CD4-positive, alpha-beta T cell (primary cell): ENCODE measurements around the gene CTDSP1. TPM values are rescaled to one million over a fixed set of nuclear protein-coding genes. Genes with fewer than 3 reads are reported as not detected.

Experiments
- ATAC-seq: fragments of 200-7000 bp; cut with Tn5 transposase; one replicate; pipeline ENCODE4 v1.10.0; 2022; ENCODE audit warnings: mild to moderate bottlenecking; ENCODE audit not compliant: poor library complexity
- CTCF ChIA-PET: fragments of 350-600 bp; sonication (Branson Sonifier 250); formaldehyde crosslinking; loops from one replicate; lab custom pipeline; 2021; ENCODE audit warnings: antibody characterized with exemption, inconsistent platforms; lab: Charles Lee
- POLR2A ChIA-PET: fragments of 350-600 bp; sonication (Branson Sonifier 250); formaldehyde crosslinking; loops from one replicate; lab custom pipeline; 2021; ENCODE audit warnings: antibody characterized with exemption, inconsistent platforms; lab: Charles Lee
- DNase-seq, 14 experiments: peaks; one replicate each; pipeline ENCODE4 v3.0.0-alpha.2; 2013 to 2020; ENCODE audit warnings: mixed read lengths in 2 of 14
- H3K27ac ChIP-seq, 2 donors: one replicate each; pipeline versions ENCODE4 v1.5.1 to v1.7.0; 2013; ENCODE audit warnings: low read length in 2 of 2, low read depth in 1 of 2, mild to moderate bottlenecking in 1 of 2
- H3K27me3 ChIP-seq, 2 experiments: 1 replicate in 1 of 2; 2 replicates in 1 of 2; pipeline versions ENCODE4 v1.6.1 to v1.7.0; 2013; ENCODE audit warnings: low read length in 2 of 2, control low read depth in 1 of 2, mild to moderate bottlenecking in 1 of 2, moderate library complexity in 1 of 2; ENCODE audit not compliant: insufficient read depth in 2 of 2, control insufficient read depth in 1 of 2
- H3K36me3 ChIP-seq: one replicate; pipeline ENCODE4 v1.6.1; 2013; ENCODE audit warnings: low read length, control low read depth; ENCODE audit not compliant: insufficient read depth
- H3K4me1 ChIP-seq: one replicate; pipeline ENCODE4 v1.6.1; 2013; ENCODE audit warnings: low read length, control low read depth; ENCODE audit not compliant: insufficient read depth
- H3K4me3 ChIP-seq: one replicate; pipeline ENCODE4 v1.5.1; 2013; ENCODE audit warnings: mild to moderate bottlenecking, low read length, moderate library complexity
- H3K9me3 ChIP-seq, 2 experiments: 1 replicate in 1 of 2; 2 replicates in 1 of 2; pipeline versions ENCODE4 v1.6.1 to v1.7.0; 2013; ENCODE audit warnings: low read length in 2 of 2, mild to moderate bottlenecking in 2 of 2, control low read depth in 1 of 2, moderate library complexity in 1 of 2; ENCODE audit not compliant: control insufficient read depth in 1 of 2, insufficient read depth in 1 of 2
- H3K27ac Mint-ChIP-seq: one replicate; pipeline ENCODE4 v1.8.0; 2020; ENCODE audit warnings: mixed read lengths
- H3K27me3 Mint-ChIP-seq: one replicate; pipeline ENCODE4 v1.8.0; 2021; ENCODE audit warnings: mixed read lengths
- H3K36me3 Mint-ChIP-seq: one replicate; pipeline ENCODE4 v1.8.0; 2021; ENCODE audit warnings: low read depth, mixed read lengths
- H3K4me1 Mint-ChIP-seq: one replicate; pipeline ENCODE4 v1.8.0; 2021; ENCODE audit warnings: low read depth, mixed read lengths
- H3K4me3 Mint-ChIP-seq: one replicate; pipeline ENCODE4 v1.8.0; 2020; ENCODE audit warnings: mild to moderate bottlenecking, mixed read lengths
- H3K9me3 Mint-ChIP-seq: one replicate; pipeline ENCODE4 v1.8.0; 2020; ENCODE audit warnings: mixed read lengths
- CTCF ChIP-seq: fragments of 200-600 bp; IDR thresholded peaks from one replicate; pipeline ENCODE4 v1.8.0; 2022; ENCODE audit warnings: antibody characterized with exemption, mild to moderate bottlenecking
- intact Hi-C, 2 experiments: fragments of 100-400 bp; cut with DNase I in 1 of 2; cut with micrococcal nuclease in 1 of 2; formaldehyde crosslinking; loops; one replicate each; pipeline versions ENCODE4 v1.15.1 to v1.9.0; 2023 to 2025; cut with DNase I, micrococcal nuclease
- total RNA-seq, 174 experiments: library from RNA in 2 of 174; stranded (reverse) in 2 of 174; gene quantifications; one replicate each; pipeline ENCODE4 v1.2.3 and lab custom pipeline; 2021 to 2026

The CTDSP1 gene
- total RNA-seq, 2 experiments from 2014 or later = 70.5 to 76.8 TPM

- Histone ChIP-seq H3K4me1 (peaks cover 85% of the 10 kb centered on the region), H3K4me3 (peak overlapping the region; percentile 86), H3K36me3 (peaks cover 39% of the 10 kb centered on the region), H3K9me3 (no peaks in the 10 kb centered on the region), H3K27me3 (no peaks in the 10 kb centered on the region), H3K27ac (peak overlapping the region in 1 of 2 donors; percentile 44)
- ChIA-PET CTCF (interaction anchor here (1.1 kb wide), 1 partner anchor 131 kb away, joined by 4 read pairs; the partner anchor contains the start of genes AAMP and PNKD), POLR2A (interaction anchor here (0.8 to 3.8 kb wide), 6 partner anchors 34 to 167 kb away, joined by 3 to 20 read pairs (median 6); partner anchors contain the start of genes AAMP, PNKD and USP37)
- intact Hi-C loops = loop anchor here in 1 of 2 experiments (2.0 to 10.0 kb wide), 2 partner anchors 248 to 774 kb away; partner anchors contain the start of genes CNPPD1, RETREG2 and SLC23A3
- DNase-seq (peak in 3 of 14 experiments; percentile 15 to 43 (median 20)), ATAC-seq (no peak)
- H3K4me3 Mint-ChIP-seq = peak overlapping the region; percentile 85
- H3K9me3 Mint-ChIP-seq = no peaks in the 10 kb centered on the region
- peaks cover 70% of the 10 kb centered on the region for H3K36me3 Mint-ChIP-seq
- H3K4me1 Mint-ChIP-seq = peaks cover 58% of the 10 kb centered on the region
- no peak for TF ChIP-seq CTCF
- no peaks in the 10 kb centered on the region for H3K27me3 Mint-ChIP-seq
- H3K27ac Mint-ChIP-seq = peak overlapping the region; percentile 81
Measured at GRCh38 chr2:218400930-218401881, 1.5 kb downstream of the CTDSP1 start.

GRCh38 chr2:218401890-218402289 is 2.2 kb downstream of the CTDSP1 start:
- peak overlapping the region; percentile 81 for H3K27ac Mint-ChIP-seq
- CTCF ChIA-PET = interaction anchor here (1.6 kb wide), 1 partner anchor 109 kb away, joined by 5 read pairs; the partner anchor contains the start of gene TMBIM1

More at GRCh38 chr2:218401890-218402289, 2.2 kb downstream of the CTDSP1 start:
- DNase-seq (peak in 2 of 14 experiments; percentile 3 to 40), ATAC-seq (no peak)
- Mint-ChIP-seq H3K4me3 (peak overlapping the region; percentile 85), H3K9me3 (no peaks in the 10 kb centered on the region), H3K27me3 (no peaks in the 10 kb centered on the region), H3K36me3 (peaks cover 68% of the 10 kb centered on the region), H3K4me1 (peaks cover 56% of the 10 kb centered on the region)
- no peaks in the 10 kb centered on the region for H3K9me3 ChIP-seq
- peaks cover 39% of the 10 kb centered on the region for H3K36me3 ChIP-seq
- POLR2A ChIA-PET = interaction anchor here (0.8 to 3.8 kb wide), 3 partner anchors 34 to 131 kb away, joined by 3 to 20 read pairs (median 4); partner anchors contain the start of gene PNKD
- TF ChIP-seq CTCF = no peak
- H3K4me3 ChIP-seq = peak overlapping the region; percentile 86
- H3K27me3 ChIP-seq = no peaks in the 10 kb centered on the region
- H3K27ac ChIP-seq = no peak overlapping the region
- intact Hi-C loops = loop anchor here in 1 of 2 experiments (2.0 to 10.0 kb wide), 2 partner anchors 247 to 773 kb away; partner anchors contain the start of genes CNPPD1, RETREG2 and SLC23A3
- peaks cover 83% of the 10 kb centered on the region for H3K4me1 ChIP-seq
